Immature natural killer cell (primary cell): ENCODE results near the gene PAK6. TPM values are rescaled to one million over a fixed set of nuclear protein-coding genes. Genes with fewer than 3 reads are reported as not detected.

ENCODE experiments used
- DNase-seq, 3 donors: peaks; one replicate each; pipeline ENCODE4 v3.0.0; 2022; ENCODE audit warnings: mixed read lengths in 1 of 3
- H3K27ac Mint-ChIP-seq, 6 donors: one replicate each; pipeline ENCODE4 v1.8.0; 2020; ENCODE audit warnings: mixed read lengths in 6 of 6, mild to moderate bottlenecking in 5 of 6, inconsistent platforms in 4 of 6, moderate library complexity in 3 of 6
- H3K27me3 Mint-ChIP-seq, 3 donors: one replicate each; pipeline ENCODE4 v1.8.0; 2020 to 2021; ENCODE audit warnings: low read depth in 3 of 3, mild to moderate bottlenecking in 3 of 3, mixed read lengths in 3 of 3, moderate library complexity in 3 of 3, inconsistent platforms in 1 of 3
- H3K36me3 Mint-ChIP-seq, 3 donors: one replicate each; pipeline ENCODE4 v1.8.0; 2020; ENCODE audit warnings: mixed read lengths in 3 of 3, inconsistent platforms in 2 of 3, mild to moderate bottlenecking in 2 of 3
- H3K4me1 Mint-ChIP-seq, 2 donors: one replicate each; pipeline ENCODE4 v1.8.0; 2020; ENCODE audit warnings: inconsistent platforms in 2 of 2, mild to moderate bottlenecking in 2 of 2, mixed read lengths in 2 of 2, moderate library complexity in 1 of 2
- H3K4me3 Mint-ChIP-seq, 5 donors: one replicate each; pipeline ENCODE4 v1.8.0; 2020; ENCODE audit warnings: mild to moderate bottlenecking in 5 of 5, mixed read lengths in 5 of 5, inconsistent platforms in 3 of 5, moderate library complexity in 3 of 5
- H3K9me3 Mint-ChIP-seq, 6 donors: one replicate each; pipeline ENCODE4 v1.8.0; 2020; ENCODE audit warnings: mild to moderate bottlenecking in 6 of 6, mixed read lengths in 6 of 6, inconsistent platforms in 4 of 6, moderate library complexity in 3 of 6
- polyA plus RNA-seq, 3 donors: library from polyadenylated mRNA; unstranded; fragments of 300-500 nt; fragmentation: Illumina TruSeq; gene quantifications; one replicate each; pipeline ENCODE4 v1.2.3, GENCODE V29; 2021

PAK6 gene
- polyA plus RNA-seq, 3 donors from 2014 or later = 2.0 to 8.3 (median 3.6) TPM

DNA sequence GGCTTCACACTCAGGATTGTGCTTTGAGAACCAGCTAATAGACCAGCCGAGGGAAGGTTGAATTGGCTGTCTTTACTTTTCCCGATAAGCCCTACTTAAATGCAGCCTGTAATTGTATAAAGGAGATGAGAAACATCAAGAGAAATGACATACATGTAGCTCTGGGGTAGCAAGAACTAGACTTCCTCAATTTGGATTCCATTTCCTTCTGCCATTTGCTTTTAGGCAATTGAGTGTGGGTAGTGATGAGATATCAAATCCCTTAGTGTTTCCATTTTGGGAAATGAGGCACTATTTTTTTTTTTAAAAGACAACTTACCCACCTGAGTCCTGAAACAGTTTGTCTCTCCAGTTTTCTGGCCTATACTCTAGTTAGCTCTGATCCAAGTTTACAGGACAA lies 86.8 kb downstream of the PAK6 start:
- Mint-ChIP-seq H3K9me3 (no peaks in the 10 kb centered on the region), H3K4me3 (peak overlapping the region in 4 of 5 donors; percentile 30 to 82 (median 62)), H3K36me3 (peaks cover 0 to 4% (median 0%) of the 10 kb centered on the region in 3 donors), H3K4me1 (peaks cover 51 to 58% of the 10 kb centered on the region in 2 donors), H3K27me3 (peaks cover 4 to 8% (median 6%) of the 10 kb centered on the region in 3 donors), H3K27ac (no peak overlapping the region)
- DNase-seq = no peak

Other genes with a start within 250 kb of the PAK6 start
- 1,000 to 10,000 TPM in 1 of 3 donors, 100 to 1,000 TPM in 2; 744 to 1,102 (median 786) TPM for gene SRP14, start 199.9 kb upstream of the PAK6 start, polyA plus RNA-seq
- gene BMF, start 130.2 kb upstream of the PAK6 start, polyA plus RNA-seq = under 1 TPM in 2 of 3 donors, not detected in 1; 0.38 to 0.80 TPM
- gene BUB1B, start 78.0 kb upstream of the PAK6 start, polyA plus RNA-seq = under 1 TPM in 2 of 3 donors, not detected in 1; 0.74 to 0.99 TPM
- gene ANKRD63, start 44.0 kb downstream of the PAK6 start, polyA plus RNA-seq = not detected
- gene PLCB2, start 68.9 kb downstream of the PAK6 start, polyA plus RNA-seq = 10 to 100 TPM; 18.0 to 57.0 (median 24.2) TPM
- 1 to 10 TPM; 3.2 to 3.5 (median 3.2) TPM for gene INAFM2, start 84.6 kb downstream of the PAK6 start, polyA plus RNA-seq
- gene CCDC9B, start 101.9 kb downstream of the PAK6 start, polyA plus RNA-seq = under 1 TPM in 2 of 3 donors, not detected in 1; 0.09 to 0.46 TPM
- not detected for gene PHGR1, start 112.0 kb downstream of the PAK6 start, polyA plus RNA-seq
- 1 to 10 TPM in 1 of 3 donors, under 1 TPM in 2; 0.03 to 1.1 (median 0.38) TPM for gene DISP2, start 119.2 kb downstream of the PAK6 start, polyA plus RNA-seq
- gene KNSTRN, start 143.7 kb downstream of the PAK6 start, polyA plus RNA-seq = 1 to 10 TPM; 2.7 to 5.6 (median 2.8) TPM
- gene IVD, start 166.7 kb downstream of the PAK6 start, polyA plus RNA-seq = 10 to 100 TPM; 41.8 to 63.0 (median 60.6) TPM
- gene BAHD1, start 201.9 kb downstream of the PAK6 start, polyA plus RNA-seq = 1 to 10 TPM; 2.1 to 6.1 (median 3.4) TPM
- 1 to 10 TPM; 1.9 to 3.6 (median 3.3) TPM for gene CHST14, start 231.9 kb downstream of the PAK6 start, polyA plus RNA-seq